ENCODE measurements around the gene ZDHHC22. TPM values are rescaled to one million over a fixed set of nuclear protein-coding genes. Genes with fewer than 3 reads are reported as not detected.

Gene ZDHHC22, protein sequence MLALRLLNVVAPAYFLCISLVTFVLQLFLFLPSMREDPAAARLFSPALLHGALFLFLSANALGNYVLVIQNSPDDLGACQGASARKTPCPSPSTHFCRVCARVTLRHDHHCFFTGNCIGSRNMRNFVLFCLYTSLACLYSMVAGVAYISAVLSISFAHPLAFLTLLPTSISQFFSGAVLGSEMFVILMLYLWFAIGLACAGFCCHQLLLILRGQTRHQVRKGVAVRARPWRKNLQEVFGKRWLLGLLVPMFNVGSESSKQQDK
- total RNA-seq: not detected

DNA sequence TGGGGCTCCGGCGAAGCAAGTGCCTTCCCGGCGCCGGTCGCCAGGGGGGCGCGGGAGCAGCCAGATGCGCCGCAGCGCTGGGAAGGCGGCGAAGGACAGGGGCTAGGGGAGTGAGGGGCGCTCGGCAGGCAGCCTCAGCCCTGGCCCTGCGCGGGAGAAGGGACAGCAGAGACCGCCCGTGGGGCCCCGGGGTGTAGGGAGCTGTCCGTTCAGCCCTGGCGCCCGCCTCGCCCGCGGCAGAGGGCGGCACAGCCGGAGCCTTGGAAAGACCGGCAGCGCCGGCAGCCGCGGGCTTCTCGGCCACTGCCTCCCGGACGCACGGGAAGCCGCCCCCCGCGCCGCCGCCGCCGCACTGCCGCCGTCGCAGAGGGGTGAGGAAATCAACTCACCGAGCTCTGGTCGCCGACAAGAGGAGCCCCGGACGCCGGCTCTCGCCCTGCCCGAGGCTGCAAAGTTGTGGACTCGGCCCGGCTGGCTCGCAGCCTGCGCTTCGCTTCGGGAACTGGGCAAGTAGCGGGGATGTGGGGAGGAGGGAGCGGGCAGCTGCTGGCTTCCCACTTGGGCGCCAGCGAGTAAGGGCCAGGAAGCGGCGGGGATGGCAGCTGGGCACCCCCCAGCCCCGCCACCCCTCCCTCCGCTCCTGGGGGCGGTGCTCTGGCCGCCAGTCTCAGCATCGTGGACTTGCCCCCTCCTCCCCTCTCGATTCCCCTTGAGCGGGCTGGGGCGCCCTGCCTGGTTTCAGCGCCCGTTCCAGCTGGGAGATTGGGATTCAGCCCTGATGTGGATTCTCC lies at the start of gene ZDHHC22:
ZDHHC22 (minus strand) TSS at position 578 of the 791 bp plus-strand sequence. CDS start 2,053 bp downstream, outside the sequence.
- peaks cover 0 to 97% of the 10 kb centered on the region in 2 donors for H3K27me3 ChIP-seq
- no peak for TF ChIP-seq EP300 (IDR thresholded peaks at IDR 0.05)
- TF ChIP-seq, protein P1, sequence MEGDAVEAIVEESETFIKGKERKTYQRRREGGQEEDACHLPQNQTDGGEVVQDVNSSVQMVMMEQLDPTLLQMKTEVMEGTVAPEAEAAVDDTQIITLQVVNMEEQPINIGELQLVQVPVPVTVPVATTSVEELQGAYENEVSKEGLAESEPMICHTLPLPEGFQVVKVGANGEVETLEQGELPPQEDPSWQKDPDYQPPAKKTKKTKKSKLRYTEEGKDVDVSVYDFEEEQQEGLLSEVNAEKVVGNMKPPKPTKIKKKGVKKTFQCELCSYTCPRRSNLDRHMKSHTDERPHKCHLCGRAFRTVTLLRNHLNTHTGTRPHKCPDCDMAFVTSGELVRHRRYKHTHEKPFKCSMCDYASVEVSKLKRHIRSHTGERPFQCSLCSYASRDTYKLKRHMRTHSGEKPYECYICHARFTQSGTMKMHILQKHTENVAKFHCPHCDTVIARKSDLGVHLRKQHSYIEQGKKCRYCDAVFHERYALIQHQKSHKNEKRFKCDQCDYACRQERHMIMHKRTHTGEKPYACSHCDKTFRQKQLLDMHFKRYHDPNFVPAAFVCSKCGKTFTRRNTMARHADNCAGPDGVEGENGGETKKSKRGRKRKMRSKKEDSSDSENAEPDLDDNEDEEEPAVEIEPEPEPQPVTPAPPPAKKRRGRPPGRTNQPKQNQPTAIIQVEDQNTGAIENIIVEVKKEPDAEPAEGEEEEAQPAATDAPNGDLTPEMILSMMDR (IDR thresholded peaks at IDR 0.05): peak in 4 of 5 experiments; percentile 12 to 31 (median 20)
- no peak for TF ChIP-seq POLR2A (IDR thresholded peaks at IDR 0.05)
- no peak for DNase-seq (ENCODE audit: low spot score in 2 of 2)
- WGBS, 2 donors: 0 to 2% methylated on average over 21 to 43 of the region's 77 CpGs
- peaks cover 0 to 30% (median 12%) of the 10 kb centered on the region in 4 donors for H3K4me1 ChIP-seq
- H3K36me3 ChIP-seq: no peaks in the 10 kb centered on the region
- H3K4me3 ChIP-seq: peak within 1 kb of the TSS in 3 of 4 donors; percentile 15 to 46 (median 29)
- no peaks in the 10 kb centered on the region for H3K9me3 ChIP-seq
- no peak within 1 kb of the TSS for H3K27ac ChIP-seq

DNA sequence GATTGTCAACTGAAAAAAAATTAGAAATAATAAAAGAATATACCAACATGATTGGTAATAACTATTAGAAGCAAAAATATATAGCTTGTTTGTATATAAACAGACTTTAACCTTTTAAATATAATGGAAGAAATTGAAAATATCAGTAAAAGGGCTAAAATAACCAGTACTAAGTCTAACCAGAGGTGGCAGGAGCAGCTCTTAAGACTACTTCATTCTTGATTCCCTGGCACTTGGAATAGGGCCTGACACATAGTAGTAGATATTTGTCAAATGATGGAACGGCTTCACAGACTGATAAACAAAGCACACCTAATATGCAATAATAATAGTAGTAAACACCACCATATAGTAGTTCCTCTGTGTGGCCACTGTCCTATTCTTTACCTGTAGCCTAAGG lies 49.4 kb upstream of the ZDHHC22 start:
- 73 to 80% methylated on average over 1 of the region's 1 CpG for WGBS, 2 donors
- no peaks in the 10 kb centered on the region for H3K27me3 ChIP-seq

DNA sequence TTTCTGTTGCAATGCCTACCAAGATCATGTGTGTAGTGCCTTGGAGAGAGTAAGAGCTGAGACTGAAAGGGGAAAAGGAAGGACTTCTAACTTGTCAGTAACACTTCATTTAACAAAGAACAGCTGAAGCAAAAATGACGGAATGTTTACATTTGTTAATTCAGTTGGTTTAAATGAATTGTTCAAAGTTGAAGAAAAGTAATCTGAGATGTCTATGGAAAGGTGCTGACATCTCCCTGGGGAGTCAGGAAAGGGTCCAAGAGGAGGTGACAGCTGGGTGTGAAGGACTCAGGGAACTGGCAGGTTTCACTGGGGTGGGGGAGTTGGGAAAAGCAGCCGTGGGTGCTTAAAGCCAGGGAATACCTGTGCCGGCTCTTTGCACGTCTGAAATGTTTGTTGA lies 47.9 kb upstream of the ZDHHC22 start:
- Histone ChIP-seq H3K9me3 (no peaks in the 10 kb centered on the region), H3K4me1 (no peaks in the 10 kb centered on the region), H3K27ac (no peak overlapping the region), H3K27me3 (peaks cover 0 to 3% of the 10 kb centered on the region in 2 donors), H3K4me3 (no peak overlapping the region), H3K36me3 (no peaks in the 10 kb centered on the region)
- WGBS, 2 donors: 54 to 58% methylated on average over 4 of the region's 4 CpGs
- TF ChIP-seq POLR2A (IDR thresholded peaks at IDR 0.05): no peak
- TF ChIP-seq EP300 (IDR thresholded peaks at IDR 0.05): no peak
- TF ChIP-seq, protein P1 (IDR thresholded peaks at IDR 0.05): no peak
- no peak for DNase-seq (ENCODE audit: low spot score in 2 of 2)

More for the DNA sequence above, 49.4 kb upstream of the ZDHHC22 start:
- H3K36me3 ChIP-seq: no peaks in the 10 kb centered on the region
- H3K9me3 ChIP-seq: no peaks in the 10 kb centered on the region
- no peak overlapping the region for H3K4me3 ChIP-seq
- DNase-seq (ENCODE audit: low spot score in 2 of 2): no peak
- TF ChIP-seq, protein P1 (IDR thresholded peaks at IDR 0.05): no peak
- TF ChIP-seq EP300 (IDR thresholded peaks at IDR 0.05): no peak
- H3K4me1 ChIP-seq: no peaks in the 10 kb centered on the region
- H3K27ac ChIP-seq: no peak overlapping the region

DNA sequence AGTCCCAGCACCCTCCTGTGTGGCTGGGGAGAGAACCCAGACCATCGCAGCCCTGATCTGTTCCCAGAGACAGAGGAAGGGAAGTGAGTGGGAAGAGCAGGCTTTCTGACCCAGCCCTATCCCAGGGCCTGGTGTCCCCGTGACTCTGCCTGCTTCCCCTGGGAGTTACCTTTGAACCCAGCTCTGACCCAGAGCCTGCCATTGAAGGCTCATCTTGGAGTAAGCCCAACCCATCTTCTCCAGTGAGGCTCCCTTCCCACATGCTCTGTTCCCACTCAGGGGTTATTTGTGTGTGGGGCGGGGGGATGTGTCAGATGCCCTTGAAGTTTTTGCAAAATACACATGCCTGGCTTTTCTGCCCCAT lies 46.0 kb upstream of the ZDHHC22 start:
- no peaks in the 10 kb centered on the region for H3K36me3 ChIP-seq
- H3K4me1 ChIP-seq: peaks cover 0 to under 1% (median 0%) of the 10 kb centered on the region in 4 donors
- peaks cover 0 to 22% of the 10 kb centered on the region in 2 donors for H3K27me3 ChIP-seq
- no peak overlapping the region for H3K4me3 ChIP-seq
- 59 to 63% methylated on average over 2 to 3 of the region's 3 CpGs for WGBS, 2 donors
- DNase-seq (ENCODE audit: low spot score in 2 of 2): no peak
- TF ChIP-seq, protein P1 (IDR thresholded peaks at IDR 0.05): no peak
- TF ChIP-seq EP300 (IDR thresholded peaks at IDR 0.05) (no peak), POLR2A (IDR thresholded peaks at IDR 0.05) (no peak)
- no peak overlapping the region for H3K27ac ChIP-seq
- H3K9me3 ChIP-seq: no peaks in the 10 kb centered on the region
